Spinal cord (tissue), 10 donors: ENCODE measurements around the gene CHRM5. TPM values are rescaled to one million over a fixed set of nuclear protein-coding genes. Genes with fewer than 3 reads are reported as not detected.
"Not testable (repeated sequence)": the region's sequence is repeated elsewhere in the genome, so short reads cannot be mapped to it uniquely, and the experiment has no call there.

Source experiments
- DNase-seq, 6 donors: peaks; one replicate each; pipeline versions ENCODE4 v3.0.0 to v3.0.0-alpha.2; 2013 to 2015; ENCODE audit warnings: low spot score in 6 of 6, low read depth in 4 of 6
- H3K27ac ChIP-seq: one replicate; pipeline ENCODE4 v1.5.1; 2013; ENCODE audit warnings: low read depth, low read length, control low read depth
- H3K27me3 ChIP-seq: one replicate; pipeline ENCODE4 v1.6.1; 2013; ENCODE audit warnings: low read length; ENCODE audit not compliant: control insufficient read depth, insufficient read depth
- H3K36me3 ChIP-seq: one replicate; pipeline ENCODE4 v1.6.1; 2013; ENCODE audit warnings: low read length; ENCODE audit not compliant: control insufficient read depth, insufficient read depth
- H3K4me1 ChIP-seq: one replicate; pipeline ENCODE4 v1.6.1; 2013; ENCODE audit warnings: low read length; ENCODE audit not compliant: control insufficient read depth, insufficient read depth
- H3K4me3 ChIP-seq: one replicate; pipeline ENCODE4 v1.5.1; 2013; ENCODE audit warnings: low read depth, low read length, control low read depth
- H3K9me3 ChIP-seq: one replicate; pipeline ENCODE4 v1.6.1; 2013; ENCODE audit warnings: low read length; ENCODE audit not compliant: control insufficient read depth, insufficient read depth
- WGBS: methylation state at CpG from one replicate; pipeline ENCODE4 v1.1.5; 2013; ENCODE audit warnings: missing lambda C conversion rate; ENCODE audit not compliant: insufficient coverage; 5-methylcytosine and 5-hydroxymethylcytosine counted together
- polyA plus RNA-seq, 2 donors: library from polyadenylated mRNA; unstranded; fragments of 120-200 nt; gene quantifications; one replicate each; pipeline ENCODE4 v1.2.1, GENCODE V29; 2013; ENCODE audit not compliant: insufficient read length in 2 of 2
- total RNA-seq, 2 donors: library from RNA; depleted of rRNA in 1 of 2; stranded (reverse); fragments of 120-200 nt in 1 of 2; fragments of >200 nt in 1 of 2; gene quantifications; one replicate each; pipeline versions ENCODE4 v1.2.3 to v1.2.4, GENCODE V29; 2013 to 2014
- donor health status: healthy.

CHRM5 gene
- total and polyA plus RNA-seq, 4 donors = 1.2 to 3.9 (median 1.8) TPM

DNA sequence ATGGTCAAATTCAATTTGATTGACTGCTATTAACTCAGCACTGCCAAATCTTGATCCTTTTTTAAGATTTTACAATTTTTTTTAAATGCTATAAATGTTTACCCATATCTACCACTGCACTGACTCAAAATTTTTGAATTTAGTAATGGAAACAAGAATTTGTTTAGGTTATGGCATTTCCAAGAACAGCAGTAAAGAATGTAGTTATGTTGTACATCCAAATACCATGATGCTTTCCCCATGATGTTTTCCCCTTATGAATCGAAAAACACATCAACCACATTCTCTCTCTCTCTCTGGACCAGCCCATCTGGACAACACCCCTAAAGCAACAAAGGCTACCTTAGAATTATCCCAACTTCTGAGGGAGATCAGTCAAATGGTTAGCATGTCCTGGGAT, 14.2 kb downstream of the CHRM5 start:
- no peak overlapping the region for H3K4me3 ChIP-seq
- H3K27ac ChIP-seq = no peak overlapping the region
- H3K9me3 ChIP-seq = no peaks in the 10 kb centered on the region
- no peaks in the 10 kb centered on the region for H3K4me1 ChIP-seq
- no peak for DNase-seq
- no peaks in the 10 kb centered on the region for H3K27me3 ChIP-seq
- no peaks in the 10 kb centered on the region for H3K36me3 ChIP-seq
- 80% methylated on average over 1 of the region's 1 CpG for WGBS

DNA sequence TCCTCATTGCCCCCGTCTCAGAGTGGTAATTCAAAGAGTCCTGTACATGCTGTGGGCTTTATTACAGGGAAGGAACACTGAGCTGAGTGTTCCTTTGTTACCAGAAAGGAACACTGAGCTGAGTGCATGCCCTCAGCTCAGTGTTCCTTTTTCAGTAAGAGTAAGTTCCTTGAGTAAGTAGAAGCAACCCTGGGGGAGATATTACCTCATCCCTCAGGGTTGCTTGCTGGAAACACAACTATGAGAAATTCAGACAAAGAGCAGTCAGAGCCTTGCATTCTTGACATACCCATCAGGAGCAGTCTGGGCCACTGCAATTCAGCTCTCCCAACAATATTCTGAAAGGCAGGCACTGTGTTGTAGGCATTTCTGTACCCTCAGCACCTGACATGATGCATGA, 17.0 kb downstream of the CHRM5 start:
- H3K27ac ChIP-seq = no peak overlapping the region
- H3K4me1 ChIP-seq = no peaks in the 10 kb centered on the region
- WGBS = 38% methylated on average over 1 of the region's 1 CpG
- no peaks in the 10 kb centered on the region for H3K36me3 ChIP-seq
- H3K4me3 ChIP-seq = no peak overlapping the region
- no peaks in the 10 kb centered on the region for H3K27me3 ChIP-seq
- no peaks in the 10 kb centered on the region for H3K9me3 ChIP-seq
- no peak for DNase-seq

DNA sequence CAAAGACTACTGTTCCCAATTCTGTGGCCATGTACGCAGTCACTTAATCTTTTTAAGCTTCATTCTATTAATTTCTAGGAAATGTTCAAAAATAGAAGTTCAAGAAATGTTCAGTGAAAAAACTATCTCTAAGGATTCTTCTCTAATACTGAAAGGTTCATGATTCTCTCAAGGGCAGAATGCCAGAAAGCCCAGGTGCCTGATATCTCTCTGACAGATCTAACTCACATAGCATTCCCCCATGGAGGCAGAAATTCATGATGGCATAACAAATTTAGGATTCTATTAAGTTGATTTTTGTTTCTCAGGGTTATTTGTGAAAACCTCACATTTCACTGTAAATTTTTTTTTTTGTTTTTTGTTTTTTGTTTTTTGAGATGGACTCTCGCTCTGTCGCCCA, 17.5 kb downstream of the CHRM5 start:
- Histone ChIP-seq H3K27me3 (no peaks in the 10 kb centered on the region), H3K4me3 (no peak overlapping the region), H3K4me1 (no peaks in the 10 kb centered on the region), H3K36me3 (no peaks in the 10 kb centered on the region), H3K27ac (no peak overlapping the region), H3K9me3 (no peaks in the 10 kb centered on the region)
- DNase-seq = no peak
- no CpG with 5 or more reads among the region's 3 CpGs for WGBS

DNA sequence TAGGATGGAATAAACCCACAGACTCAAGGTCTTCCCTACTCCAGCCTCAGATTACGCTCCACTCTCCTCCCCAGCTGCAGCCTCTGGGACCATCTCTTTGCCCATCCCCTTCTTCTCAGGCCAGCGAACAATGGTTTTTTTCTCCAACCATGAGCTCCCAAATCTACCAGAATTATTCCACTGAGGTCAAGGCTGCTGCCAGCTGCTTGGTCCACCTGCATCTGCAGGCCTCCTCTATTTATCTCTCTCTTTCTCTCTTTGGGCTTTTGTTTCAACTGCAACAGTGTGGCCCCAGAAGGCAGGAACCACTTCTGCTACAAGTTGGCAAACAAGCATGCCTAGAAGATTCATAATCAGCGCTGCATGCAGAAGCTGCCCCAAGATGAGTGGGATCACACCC, 19.1 kb downstream of the CHRM5 start:
- H3K9me3 ChIP-seq = no peaks in the 10 kb centered on the region
- no peaks in the 10 kb centered on the region for H3K36me3 ChIP-seq
- no peak for DNase-seq
- no peaks in the 10 kb centered on the region for H3K4me1 ChIP-seq
- no peak overlapping the region for H3K27ac ChIP-seq
- no peak overlapping the region for H3K4me3 ChIP-seq
- H3K27me3 ChIP-seq = no peaks in the 10 kb centered on the region
- 93% methylated on average over 3 of the region's 3 CpGs for WGBS

DNA sequence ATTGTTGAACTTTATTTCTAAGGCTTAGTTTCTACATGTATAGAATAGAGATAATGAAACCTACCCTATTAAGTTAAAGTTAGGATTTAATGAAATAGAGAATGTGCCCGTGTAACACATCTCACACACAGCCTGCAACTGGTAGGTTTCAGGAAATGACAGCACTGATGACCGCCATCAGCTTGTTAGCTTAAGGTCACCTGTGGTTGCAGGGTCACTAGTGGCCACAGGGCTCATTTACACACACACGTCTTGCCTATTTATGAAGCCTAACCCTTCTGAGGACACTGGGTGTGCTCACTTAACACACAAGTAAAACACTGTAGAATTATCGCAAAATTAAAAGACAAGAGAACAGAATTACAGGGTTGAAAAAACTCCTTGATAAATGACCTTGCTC, 20.1 kb downstream of the CHRM5 start:
- Histone ChIP-seq H3K27me3 (no peaks in the 10 kb centered on the region), H3K27ac (no peak overlapping the region), H3K36me3 (no peaks in the 10 kb centered on the region), H3K9me3 (no peaks in the 10 kb centered on the region), H3K4me3 (no peak overlapping the region), H3K4me1 (no peaks in the 10 kb centered on the region)
- WGBS = 100% methylated on average over 1 of the region's 4 CpGs
- DNase-seq = no peak

DNA sequence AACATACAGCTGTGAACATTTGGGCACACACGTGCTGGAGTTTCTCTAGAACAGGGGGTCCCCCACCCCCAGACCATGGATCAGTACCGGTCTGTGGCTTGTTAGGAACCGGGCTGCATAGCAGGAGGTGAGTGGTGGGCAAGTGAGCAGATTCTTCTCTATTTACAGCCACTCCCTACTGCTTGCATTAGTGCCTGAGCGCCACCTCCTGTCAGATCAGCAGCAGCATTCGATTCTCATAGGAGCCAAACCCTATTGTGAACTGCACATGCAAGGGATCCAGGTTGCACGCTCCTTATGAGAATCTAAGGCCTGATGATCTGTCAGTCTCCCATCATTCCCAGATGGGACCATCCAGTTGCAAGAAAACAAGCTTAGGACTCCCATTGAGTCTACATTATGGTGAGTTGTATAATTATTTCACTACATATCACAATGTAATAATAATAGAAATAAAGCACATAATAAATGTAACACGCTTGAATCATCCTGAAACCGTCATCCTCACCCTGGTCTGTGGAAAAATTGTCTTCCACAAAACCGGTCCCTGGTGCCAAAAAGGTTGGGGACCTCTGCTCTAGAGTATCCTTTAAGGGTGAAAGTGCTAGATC, 25.8 kb downstream of the CHRM5 start:
- H3K27ac ChIP-seq = no peak overlapping the region
- 81% methylated on average over 3 of the region's 9 CpGs for WGBS
- H3K9me3 ChIP-seq = no peaks in the 10 kb centered on the region
- H3K4me3 ChIP-seq = no peak overlapping the region
- no peaks in the 10 kb centered on the region for H3K36me3 ChIP-seq
- H3K27me3 ChIP-seq = no peaks in the 10 kb centered on the region
- no peak for DNase-seq
- no peaks in the 10 kb centered on the region for H3K4me1 ChIP-seq

DNA sequence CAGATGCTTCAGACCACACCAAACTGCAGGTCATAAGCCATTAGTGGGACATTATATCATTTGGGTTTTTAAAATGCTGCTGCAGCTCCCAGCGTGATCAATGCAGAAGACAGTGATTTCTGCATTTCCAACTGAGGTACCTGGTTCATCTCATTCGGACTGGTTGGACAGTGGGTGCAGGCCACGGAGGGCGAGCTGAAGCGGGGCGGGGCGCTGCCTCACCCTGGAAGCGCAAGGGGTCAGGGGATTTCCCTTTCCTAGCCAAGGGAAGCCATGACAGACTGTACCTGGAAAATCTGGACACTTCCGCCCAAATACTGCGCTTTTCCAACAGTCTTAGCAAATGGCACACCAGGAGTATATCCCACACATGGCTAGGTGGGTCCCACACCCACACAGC, 27.4 kb downstream of the CHRM5 start:
- WGBS = 97% methylated on average over 10 of the region's 10 CpGs
- not testable (repeated sequence) for H3K27ac ChIP-seq, H3K9me3 ChIP-seq, DNase-seq, H3K36me3 ChIP-seq, H3K4me1 ChIP-seq, H3K27me3 ChIP-seq, H3K4me3 ChIP-seq

DNA sequence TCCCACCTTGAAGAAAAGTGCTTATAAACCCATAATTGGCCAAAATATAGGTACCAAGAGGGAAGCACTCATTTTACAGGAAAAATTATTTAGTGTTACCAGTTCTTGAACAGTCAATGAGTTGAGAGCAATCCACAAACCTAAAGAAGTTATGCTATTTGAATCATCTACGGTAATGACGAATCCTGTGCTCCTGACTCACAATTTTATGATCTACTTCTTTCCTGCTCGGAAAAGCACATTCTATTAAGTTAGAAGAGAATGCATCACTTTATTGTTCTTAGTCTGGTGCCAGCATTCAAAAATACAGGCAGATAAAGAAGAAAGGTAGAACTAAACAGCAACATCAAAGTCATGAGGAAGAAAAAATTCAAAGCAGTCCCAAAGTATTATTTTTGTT, 33.2 kb downstream of the CHRM5 start:
- no peaks in the 10 kb centered on the region for H3K27me3 ChIP-seq
- WGBS = no CpG with 5 or more reads among the region's 3 CpGs
- no peaks in the 10 kb centered on the region for H3K4me1 ChIP-seq
- no peaks in the 10 kb centered on the region for H3K9me3 ChIP-seq
- no peaks in the 10 kb centered on the region for H3K36me3 ChIP-seq
- no peak overlapping the region for H3K4me3 ChIP-seq
- DNase-seq = no peak
- H3K27ac ChIP-seq = no peak overlapping the region

DNA sequence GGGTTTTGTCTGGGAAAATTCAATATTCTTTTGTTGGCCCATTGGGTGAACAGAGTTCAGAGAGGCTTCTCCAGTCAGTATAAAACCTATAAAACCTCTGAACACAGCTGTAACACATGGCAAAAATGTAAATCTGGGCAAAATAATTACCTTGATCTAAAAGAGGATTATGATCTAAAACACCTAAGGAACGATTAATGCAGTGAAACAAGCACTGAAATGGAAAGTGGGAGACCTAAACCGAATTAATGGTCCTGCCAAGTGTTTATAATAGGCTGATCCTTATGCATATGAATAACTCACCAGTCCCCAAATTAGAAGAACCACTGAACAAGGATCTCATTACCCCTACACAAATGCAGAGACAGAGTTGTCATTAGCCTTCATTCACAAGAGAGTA, 38.1 kb downstream of the CHRM5 start:
- H3K9me3 ChIP-seq = no peaks in the 10 kb centered on the region
- WGBS = no CpG with 5 or more reads among the region's 2 CpGs
- no peak overlapping the region for H3K4me3 ChIP-seq
- no peaks in the 10 kb centered on the region for H3K36me3 ChIP-seq
- H3K27ac ChIP-seq = no peak overlapping the region
- no peaks in the 10 kb centered on the region for H3K4me1 ChIP-seq
- DNase-seq = no peak
- no peaks in the 10 kb centered on the region for H3K27me3 ChIP-seq

DNA sequence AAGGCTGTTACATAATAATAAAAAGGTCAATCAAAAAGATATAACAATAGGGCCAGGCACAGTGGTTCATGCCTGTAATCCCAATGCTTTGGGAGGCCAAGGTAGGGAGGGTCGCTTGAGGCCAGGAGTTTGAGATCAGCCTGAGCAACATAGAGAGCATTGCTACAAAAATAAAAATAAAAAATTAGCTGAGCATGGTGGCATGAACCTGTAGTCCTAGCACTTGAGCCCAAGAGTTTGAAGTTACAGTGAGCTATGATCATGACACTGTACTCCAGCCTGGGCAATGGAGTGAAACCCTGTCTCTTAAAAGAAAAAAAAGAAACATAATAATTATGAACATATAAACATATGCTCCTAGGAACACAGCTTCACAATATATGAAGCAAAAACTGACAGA, 41.4 kb downstream of the CHRM5 start:
- H3K36me3 ChIP-seq = no peaks in the 10 kb centered on the region

More for the DNA sequence above, 41.4 kb downstream of the CHRM5 start:
- DNase-seq = no peak
- H3K4me1 ChIP-seq = no peaks in the 10 kb centered on the region
- H3K4me3 ChIP-seq = no peak overlapping the region
- no peaks in the 10 kb centered on the region for H3K27me3 ChIP-seq
- no peaks in the 10 kb centered on the region for H3K9me3 ChIP-seq
- WGBS = no CpG with 5 or more reads among the region's 1 CpG
- no peak overlapping the region for H3K27ac ChIP-seq
